A673 (cell line): ENCODE measurements around the gene MTG2. TPM values are rescaled to one million over a fixed set of nuclear protein-coding genes. Genes with fewer than 3 reads are reported as not detected.

ENCODE experiments used
- Bru-seq: library from RNA; stranded (reverse); fragments of 400-500 nt; gene quantifications from one replicate; lab custom pipeline; 2021; lab: Mats Ljungman, UMichigan
- BruChase-seq, 2 experiments: library from RNA; stranded (reverse); fragments of 400-500 nt; gene quantifications; one replicate each; lab custom pipeline; 2021; lab: Mats Ljungman, UMichigan
- BruUV-seq: library from RNA; stranded (reverse); fragments of 400-500 nt; replicated peaks from 2 replicates; lab custom pipeline; 2021; lab: Mats Ljungman, UMichigan
- CTCF ChIA-PET: fragments of 300-600 bp; sonication (Branson Sonifier 250); formaldehyde crosslinking; loops from one replicate; lab custom pipeline; 2022; ENCODE audit warnings: antibody characterized with exemption; lab: Charles Lee
- POLR2A ChIA-PET: fragments of 300-600 bp; sonication (Branson Sonifier 250); formaldehyde crosslinking; loops from one replicate; lab custom pipeline; 2022; ENCODE audit warnings: antibody characterized with exemption; ENCODE audit not compliant: low non-redundant PET; lab: Charles Lee
- DNase-seq: peaks from one replicate; pipeline ENCODE4 v3.0.0-alpha.2; 2015; ENCODE audit warnings: low spot score
- H3K27ac ChIP-seq: fragments of 200-600 bp; sonication (generic); 2 replicates; pipeline ENCODE4 v1.5.1; 2016; ENCODE audit warnings: mixed run types, low read depth, mild to moderate bottlenecking, mixed read lengths, antibody characterized with exemption, low read length; ENCODE audit not compliant: poor library complexity, severe bottlenecking
- H3K27me3 ChIP-seq: fragments of 200-600 bp; sonication (generic); replicated peaks from 2 replicates; pipeline ENCODE4 v1.6.1; 2017; ENCODE audit warnings: mixed run types, low read depth, mild to moderate bottlenecking, mixed read lengths, antibody characterized with exemption, low read length; ENCODE audit not compliant: insufficient read depth, poor library complexity
- H3K36me3 ChIP-seq: fragments of 200-600 bp; sonication (generic); 2 replicates; pipeline ENCODE4 v1.6.1; 2016; ENCODE audit warnings: mixed run types, mild to moderate bottlenecking, mixed read lengths, antibody characterized with exemption, low read length; ENCODE audit not compliant: insufficient read depth, poor library complexity, severe bottlenecking
- H3K4me1 ChIP-seq: fragments of 200-600 bp; sonication (generic); 2 replicates; pipeline ENCODE4 v1.6.1; 2017; ENCODE audit warnings: mixed run types, mild to moderate bottlenecking, mixed read lengths, antibody characterized with exemption, low read length; ENCODE audit not compliant: insufficient read depth, poor library complexity, severe bottlenecking
- H3K4me3 ChIP-seq: fragments of 200-600 bp; sonication (generic); 2 replicates; pipeline ENCODE4 v1.5.1; 2016; ENCODE audit warnings: low read depth, mixed run types, mild to moderate bottlenecking, mixed read lengths, low read length; ENCODE audit not compliant: poor library complexity, severe bottlenecking
- H3K9me3 ChIP-seq: fragments of 200-600 bp; sonication (generic); 2 replicates; pipeline ENCODE4 v1.6.1; 2016; ENCODE audit warnings: mixed run types, low read depth, mild to moderate bottlenecking, mixed read lengths, antibody characterized with exemption, low read length; ENCODE audit not compliant: poor library complexity, severe bottlenecking
- EZH2 ChIP-seq: fragments of 200-600 bp; sonication (generic); IDR thresholded peaks from 2 replicates; pipeline ENCODE4 v1.6.1; 2017; ENCODE audit warnings: borderline replicate concordance, low read depth, mild to moderate bottlenecking, mixed read lengths, antibody characterized with exemption, low read length; ENCODE audit not compliant: poor library complexity, severe bottlenecking
- intact Hi-C: fragments of 100-400 bp; cut with micrococcal nuclease; formaldehyde crosslinking; loops from one replicate; pipeline ENCODE4 v1.10.0; 2022; ENCODE audit not compliant: unreplicated experiment
- long read RNA-seq: library from polyadenylated mRNA; stranded (forward); transcript quantifications from one replicate; pipeline ENCODE4 v2.0.0, GENCODE V29; 2022
- total RNA-seq: library from RNA; stranded (reverse); gene quantifications from 2 replicates; pipeline ENCODE4 v1.2.3, GENCODE V29; 2021
- TF ChIP-seq, protein P1 (sequence below): fragments of 300-800, 200-600 bp; sonication (generic); conservative IDR thresholded peaks from 2 replicates; pipeline ENCODE4 v1.5.1; 2017; ENCODE audit warnings: low read depth, mild to moderate bottlenecking, antibody characterized with exemption, low read length, moderate library complexity, mixed read lengths

Gene MTG2, protein sequence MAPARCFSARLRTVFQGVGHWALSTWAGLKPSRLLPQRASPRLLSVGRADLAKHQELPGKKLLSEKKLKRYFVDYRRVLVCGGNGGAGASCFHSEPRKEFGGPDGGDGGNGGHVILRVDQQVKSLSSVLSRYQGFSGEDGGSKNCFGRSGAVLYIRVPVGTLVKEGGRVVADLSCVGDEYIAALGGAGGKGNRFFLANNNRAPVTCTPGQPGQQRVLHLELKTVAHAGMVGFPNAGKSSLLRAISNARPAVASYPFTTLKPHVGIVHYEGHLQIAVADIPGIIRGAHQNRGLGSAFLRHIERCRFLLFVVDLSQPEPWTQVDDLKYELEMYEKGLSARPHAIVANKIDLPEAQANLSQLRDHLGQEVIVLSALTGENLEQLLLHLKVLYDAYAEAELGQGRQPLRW
- 40.9 and 48.1 TPM in 2 replicates for total RNA-seq
- Bru-seq, nascent RNA = percentile 71 among the genes with signal in this experiment
- percentile 75 among the genes with signal in this experiment for BruChase-seq, experiment 1, labeled RNA remaining after a 2-hour chase
- BruChase-seq, experiment 2, labeled RNA remaining after a 6-hour chase = percentile 82 among the genes with signal in this experiment
- long read RNA-seq, transcript MTG2-201 (7 exons, 2,929 nt) = major isoform, 28 of 65 reads
- long read RNA-seq, partial matches to known transcripts = 14 of 65 reads
- long read RNA-seq, other reads (novel, unspliced or antisense) = 20 of 65 reads

DNA sequence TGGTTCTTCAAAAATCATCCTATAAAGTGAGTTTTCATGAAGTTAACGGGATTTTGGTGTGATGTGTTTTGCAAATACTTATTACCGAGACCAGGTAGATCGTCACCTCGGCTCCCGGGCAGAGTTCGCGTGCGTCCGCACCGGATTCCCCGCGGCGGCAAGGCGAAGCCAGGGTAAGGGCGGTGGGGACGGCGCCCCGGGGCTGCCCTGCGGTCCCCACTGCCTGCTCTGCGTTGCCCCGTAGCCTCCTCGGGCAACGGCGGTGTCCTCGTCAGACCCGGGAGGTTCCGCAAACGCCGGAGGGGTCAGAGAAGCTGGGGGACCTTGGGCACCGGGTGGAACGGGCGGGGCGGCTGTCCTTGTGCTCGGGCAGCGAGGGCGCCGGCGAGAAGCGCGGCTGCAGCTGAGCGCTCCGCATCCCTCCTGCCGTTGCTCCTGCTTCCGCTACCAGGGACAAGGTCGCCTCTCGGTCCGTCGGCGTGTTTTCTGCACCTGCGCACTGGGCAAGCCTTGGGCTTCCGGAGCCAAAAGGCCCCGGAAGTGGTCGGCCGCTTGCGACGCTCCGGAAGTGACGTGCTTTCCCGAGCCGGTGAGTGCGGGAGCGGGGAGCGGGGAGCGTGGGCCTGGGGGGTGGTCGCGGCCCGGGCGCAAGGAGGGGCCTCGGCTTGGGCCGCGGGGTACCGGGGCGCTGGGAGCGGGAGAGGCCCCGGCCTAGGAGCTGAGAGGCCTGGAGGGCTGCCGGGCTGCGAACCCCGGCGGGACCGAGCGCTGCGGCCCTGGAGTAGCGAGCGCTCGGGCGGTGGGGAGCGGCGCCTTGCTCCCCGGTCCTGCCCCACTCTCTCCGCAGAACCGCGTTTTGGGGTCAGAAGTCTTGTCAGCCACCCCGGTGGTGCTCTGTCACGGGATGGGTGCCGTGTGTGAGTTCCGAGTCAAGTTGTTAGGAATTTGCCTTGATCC, at the start of gene MTG2:
Gene MTG2 (plus strand): TSS at position 560 of the 957 bp plus-strand sequence. CDS start 10,393 bp downstream, outside the sequence.
- BruUV-seq = TSS peak; percentile 88
- H3K36me3 ChIP-seq = peaks cover 10% of the 10 kb centered on the region
- no peaks in the 10 kb centered on the region for H3K9me3 ChIP-seq
- H3K4me3 ChIP-seq = peak within 1 kb of the TSS; percentile 72
- TF ChIP-seq, protein P1, sequence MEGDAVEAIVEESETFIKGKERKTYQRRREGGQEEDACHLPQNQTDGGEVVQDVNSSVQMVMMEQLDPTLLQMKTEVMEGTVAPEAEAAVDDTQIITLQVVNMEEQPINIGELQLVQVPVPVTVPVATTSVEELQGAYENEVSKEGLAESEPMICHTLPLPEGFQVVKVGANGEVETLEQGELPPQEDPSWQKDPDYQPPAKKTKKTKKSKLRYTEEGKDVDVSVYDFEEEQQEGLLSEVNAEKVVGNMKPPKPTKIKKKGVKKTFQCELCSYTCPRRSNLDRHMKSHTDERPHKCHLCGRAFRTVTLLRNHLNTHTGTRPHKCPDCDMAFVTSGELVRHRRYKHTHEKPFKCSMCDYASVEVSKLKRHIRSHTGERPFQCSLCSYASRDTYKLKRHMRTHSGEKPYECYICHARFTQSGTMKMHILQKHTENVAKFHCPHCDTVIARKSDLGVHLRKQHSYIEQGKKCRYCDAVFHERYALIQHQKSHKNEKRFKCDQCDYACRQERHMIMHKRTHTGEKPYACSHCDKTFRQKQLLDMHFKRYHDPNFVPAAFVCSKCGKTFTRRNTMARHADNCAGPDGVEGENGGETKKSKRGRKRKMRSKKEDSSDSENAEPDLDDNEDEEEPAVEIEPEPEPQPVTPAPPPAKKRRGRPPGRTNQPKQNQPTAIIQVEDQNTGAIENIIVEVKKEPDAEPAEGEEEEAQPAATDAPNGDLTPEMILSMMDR = no peak
- no peak for TF ChIP-seq EZH2
- peak within 1 kb of the TSS; percentile 92 for H3K27ac ChIP-seq
- H3K4me1 ChIP-seq = peaks cover 4% of the 10 kb centered on the region
- intact Hi-C loops = no loop called here
- ChIA-PET CTCF (no interaction called here), POLR2A (interaction anchor here (0.6 kb wide), 1 partner anchor 446 kb away, joined by 9 read pairs; no protein-coding TSS in a partner anchor)
- DNase-seq = peak; percentile 98
- no peaks in the 10 kb centered on the region for H3K27me3 ChIP-seq

DNA sequence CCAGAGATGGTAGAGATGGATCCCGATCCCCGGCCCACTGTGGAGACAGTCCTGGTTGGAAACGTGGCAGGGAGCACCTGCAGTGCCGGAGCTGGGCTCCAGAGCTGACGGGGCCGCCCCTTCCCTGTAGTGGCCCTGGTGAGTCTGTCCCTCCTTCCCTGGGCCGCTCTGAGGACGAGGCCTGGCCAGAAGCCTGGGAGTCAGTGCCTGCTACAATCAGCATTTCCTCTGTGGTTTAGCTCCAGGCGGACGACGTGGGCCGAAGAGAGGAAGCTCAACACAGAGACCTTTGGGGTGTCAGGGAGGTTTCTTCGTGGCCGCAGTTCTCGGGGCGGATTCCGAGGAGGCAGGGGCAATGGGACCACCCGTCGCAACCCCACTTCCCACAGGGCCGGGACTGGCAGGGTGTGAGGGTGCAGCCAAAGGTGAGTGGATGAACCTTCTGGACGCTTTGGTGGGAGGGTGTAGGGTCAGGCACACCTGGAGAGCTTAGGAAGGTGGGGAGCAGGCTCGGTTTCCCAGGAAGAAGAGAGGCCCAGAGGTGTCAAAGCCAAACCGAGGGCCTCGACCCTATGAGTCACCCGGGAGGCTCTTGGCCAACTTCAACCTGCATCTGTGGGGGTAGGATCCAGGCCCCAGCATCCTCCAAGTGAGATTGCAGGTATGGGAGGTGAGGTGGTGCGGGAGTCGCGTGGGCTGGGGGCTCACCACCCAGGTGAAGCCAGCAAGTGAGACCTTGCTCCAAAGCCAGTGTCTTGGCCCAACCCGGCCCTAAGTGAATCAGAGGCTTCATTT, 49.6 kb upstream of the MTG2 start:
- Histone ChIP-seq H3K9me3 (no peaks in the 10 kb centered on the region), H3K4me1 (peaks cover 5% of the 10 kb centered on the region), H3K27me3 (no peaks in the 10 kb centered on the region), H3K4me3 (no peak overlapping the region), H3K27ac (peak overlapping the region; percentile 13), H3K36me3 (peaks cover 98% of the 10 kb centered on the region)
- intact Hi-C loops = no loop called here
- BruUV-seq = no TSS peak
- no peak for DNase-seq
- POLR2A ChIA-PET = no interaction called here
- CTCF ChIA-PET = interaction anchor here (0.6 kb wide), 1 partner anchor 122 kb away, joined by 3 read pairs; no protein-coding TSS in a partner anchor
- TF ChIP-seq EZH2 = no peak
- TF ChIP-seq, protein P1 = no peak
